RWPE1 (cell line): Measurements from ENCODE around the gene N4BP2L1.
"Not testable (repeated sequence)": the region's sequence is repeated elsewhere in the genome, so short reads cannot be mapped to it uniquely, and the experiment has no call there.

Experiments
- CTCF ChIA-PET: fragments of 350-600 bp; sonication (Branson Sonifier 250); formaldehyde crosslinking; extraction: SDS; loops from one replicate; lab custom pipeline; 2021; lab: Yijun Ruan, JAX
- POLR2A ChIA-PET: fragments of 400-600 bp; formaldehyde crosslinking; extraction: SDS; loops from one replicate; lab custom pipeline; 2020; ENCODE audit warnings: antibody characterized with exemption; ENCODE audit not compliant: low non-redundant PET; lab: Yijun Ruan, JAX
- DNase-seq: peaks from one replicate; pipeline ENCODE4 v3.0.0; 2012; ENCODE audit warnings: low spot score
- H3K27ac ChIP-seq: fragments of 450-650 bp; 2 replicates; pipeline ENCODE4 v1.5.1; 2017
- CTCF ChIP-seq: fragments of 450-650 bp; conservative IDR thresholded peaks from 2 replicates; pipeline ENCODE4 v1.5.1; 2017; ENCODE audit warnings: low read depth, mild to moderate bottlenecking

Gene N4BP2L1

GRCh38 chr13:32383836-32384618 is 43.9 kb downstream of the N4BP2L1 start:
- ChIA-PET CTCF (interaction anchor here (0.6 kb wide), 1 partner anchor 59 kb away, joined by 3 read pairs; no protein-coding TSS in a partner anchor), POLR2A (no interaction called here)
- no peak overlapping the region for H3K27ac ChIP-seq
- no peak for TF ChIP-seq CTCF
- DNase-seq = no peak

- TF ChIP-seq CTCF = no peak
- DNase-seq = no peak
- ChIA-PET CTCF (interaction anchor here (0.6 kb wide), 3 partner anchors 10 to 200 kb away, joined by 3 to 7 read pairs (median 3); no protein-coding TSS in a partner anchor), POLR2A (no interaction called here)
- H3K27ac ChIP-seq = no peak overlapping the region
Measured at GRCh38 chr13:32381539-32381938, 46.4 kb downstream of the N4BP2L1 start.

- ChIA-PET POLR2A (no interaction called here), CTCF (no interaction called here)
- no peak for DNase-seq
- no peak overlapping the region for H3K27ac ChIP-seq
- no peak for TF ChIP-seq CTCF
Measured at GRCh38 chr13:32378012-32378411, 49.9 kb downstream of the N4BP2L1 start.

GRCh38 chr13:32376642-32377415 is 51.1 kb downstream of the N4BP2L1 start:
- TF ChIP-seq CTCF = no peak
- POLR2A ChIA-PET = no interaction called here
- no peak overlapping the region for H3K27ac ChIP-seq
- CTCF ChIA-PET = no interaction called here
- DNase-seq = no peak

- DNase-seq = no peak
- ChIA-PET POLR2A (no interaction called here), CTCF (no interaction called here)
- TF ChIP-seq CTCF = no peak
- H3K27ac ChIP-seq = no peak overlapping the region
Measured at GRCh38 chr13:32370805-32371204, 57.1 kb downstream of the N4BP2L1 start.

- no peak overlapping the region for H3K27ac ChIP-seq
- no peak for TF ChIP-seq CTCF
- no peak for DNase-seq
- ChIA-PET POLR2A (no interaction called here), CTCF (interaction anchor here (1.2 kb wide), 1 partner anchor 432 kb away, joined by 3 read pairs; no protein-coding TSS in a partner anchor)
Measured at GRCh38 chr13:32362574-32362973, 65.4 kb downstream of the N4BP2L1 start.

GRCh38 chr13:32355935-32356334 is 72.0 kb downstream of the N4BP2L1 start:
- H3K27ac ChIP-seq, POLR2A ChIA-PET, DNase-seq, CTCF ChIA-PET: not testable (repeated sequence)
